Measurements from ENCODE around the gene FCGBP.
"Not testable (repeated sequence)": the region's sequence is repeated elsewhere in the genome, so short reads cannot be mapped to it uniquely, and the experiment has no call there.

FCGBP gene

GRCh38 chr19:39895096-39895495 is 39.3 kb downstream of the FCGBP start:
- not testable (repeated sequence) for H2BK15ac ChIP-seq (replicated peaks; ENCODE audit: low read depth); H3K4ac ChIP-seq (ENCODE audit: low read depth, low read length)

GRCh38 chr19:39894236-39894606 is 40.2 kb downstream of the FCGBP start:
- H3K18ac ChIP-seq (ENCODE audit: low read length); H3K27me3 ChIP-seq (ENCODE audit: insufficient read depth, low read length, poor library complexity); H2BK120ac ChIP-seq (ENCODE audit: low read depth, low read length); H4K5ac ChIP-seq (ENCODE audit: low read length); H3K56ac ChIP-seq (ENCODE audit: low read length); H3K27ac ChIP-seq (ENCODE audit: low read depth, low read length); H3K4me2 ChIP-seq (ENCODE audit: low read length); H3K23ac ChIP-seq (ENCODE audit: low read length); H4K8ac ChIP-seq (ENCODE audit: low read depth, low read length); H2BK15ac ChIP-seq (replicated peaks; ENCODE audit: low read depth); H3K36me3 ChIP-seq (ENCODE audit: control insufficient read depth, insufficient read depth, low read length); H2BK5ac ChIP-seq (ENCODE audit: low read length); H3K4ac ChIP-seq (ENCODE audit: low read depth, low read length); H3K79me2 ChIP-seq (ENCODE audit: control insufficient read depth, insufficient read depth, low read length); DNase-seq; H3K79me1 ChIP-seq (ENCODE audit: low read length); H3K9ac ChIP-seq (ENCODE audit: low read length); H3K4me1 ChIP-seq (ENCODE audit: control insufficient read depth, low read depth, low read length); H2AK5ac ChIP-seq (ENCODE audit: low read length); H3K4me3 ChIP-seq (ENCODE audit: low read length): not testable (repeated sequence)
- WGBS (ENCODE audit: extremely low coverage, insufficient coverage, low lambda C conversion rate), result no CpG with 5 or more reads among the region's 16 CpGs

More at GRCh38 chr19:39895096-39895495, 39.3 kb downstream of the FCGBP start:
- H3K23ac ChIP-seq (ENCODE audit: low read length); H3K27me3 ChIP-seq (ENCODE audit: insufficient read depth, low read length, poor library complexity); H3K79me1 ChIP-seq (ENCODE audit: low read length); DNase-seq; H3K9ac ChIP-seq (ENCODE audit: low read length); H3K4me3 ChIP-seq (ENCODE audit: low read length); H3K79me2 ChIP-seq (ENCODE audit: control insufficient read depth, insufficient read depth, low read length); H3K4me1 ChIP-seq (ENCODE audit: control insufficient read depth, low read depth, low read length); H3K36me3 ChIP-seq (ENCODE audit: control insufficient read depth, insufficient read depth, low read length); H3K4me2 ChIP-seq (ENCODE audit: low read length); H3K18ac ChIP-seq (ENCODE audit: low read length); H4K5ac ChIP-seq (ENCODE audit: low read length); H2BK120ac ChIP-seq (ENCODE audit: low read depth, low read length); H2AK5ac ChIP-seq (ENCODE audit: low read length); H2BK5ac ChIP-seq (ENCODE audit: low read length); H4K8ac ChIP-seq (ENCODE audit: low read depth, low read length); H3K56ac ChIP-seq (ENCODE audit: low read length); H3K27ac ChIP-seq (ENCODE audit: low read depth, low read length): not testable (repeated sequence)
- WGBS (ENCODE audit: extremely low coverage, insufficient coverage, low lambda C conversion rate), result no CpG with 5 or more reads among the region's 11 CpGs

- not testable (repeated sequence) for H3K79me2 ChIP-seq (ENCODE audit: control insufficient read depth, insufficient read depth, low read length); H2AK5ac ChIP-seq (ENCODE audit: low read length); H3K36me3 ChIP-seq (ENCODE audit: control insufficient read depth, insufficient read depth, low read length); H3K9ac ChIP-seq (ENCODE audit: low read length); H2BK15ac ChIP-seq (replicated peaks; ENCODE audit: low read depth); H3K4me1 ChIP-seq (ENCODE audit: control insufficient read depth, low read depth, low read length); DNase-seq; H3K4ac ChIP-seq (ENCODE audit: low read depth, low read length); H3K27ac ChIP-seq (ENCODE audit: low read depth, low read length); H4K8ac ChIP-seq (ENCODE audit: low read depth, low read length); H3K4me2 ChIP-seq (ENCODE audit: low read length); H2BK120ac ChIP-seq (ENCODE audit: low read depth, low read length); H2BK5ac ChIP-seq (ENCODE audit: low read length); H3K18ac ChIP-seq (ENCODE audit: low read length); H3K79me1 ChIP-seq (ENCODE audit: low read length); H3K56ac ChIP-seq (ENCODE audit: low read length); H3K27me3 ChIP-seq (ENCODE audit: insufficient read depth, low read length, poor library complexity); H4K5ac ChIP-seq (ENCODE audit: low read length); H3K23ac ChIP-seq (ENCODE audit: low read length); H3K4me3 ChIP-seq (ENCODE audit: low read length)
- no CpG with 5 or more reads among the region's 29 CpGs for WGBS (ENCODE audit: extremely low coverage, insufficient coverage, low lambda C conversion rate)
Measured at GRCh38 chr19:39893366-39894235, 40.8 kb downstream of the FCGBP start.

GRCh38 chr19:39892506-39892902 is 41.9 kb downstream of the FCGBP start:
- WGBS (ENCODE audit: extremely low coverage, insufficient coverage, low lambda C conversion rate), result no CpG with 5 or more reads among the region's 5 CpGs

GRCh38 chr19:39891660-39892505 is 42.6 kb downstream of the FCGBP start:
- not testable (repeated sequence) for H3K56ac ChIP-seq (ENCODE audit: low read length); H2BK120ac ChIP-seq (ENCODE audit: low read depth, low read length); H3K79me1 ChIP-seq (ENCODE audit: low read length); DNase-seq; H3K18ac ChIP-seq (ENCODE audit: low read length); H3K9ac ChIP-seq (ENCODE audit: low read length); H3K23ac ChIP-seq (ENCODE audit: low read length); H2AK5ac ChIP-seq (ENCODE audit: low read length); H3K36me3 ChIP-seq (ENCODE audit: control insufficient read depth, insufficient read depth, low read length); H2BK5ac ChIP-seq (ENCODE audit: low read length); H3K4ac ChIP-seq (ENCODE audit: low read depth, low read length); H3K79me2 ChIP-seq (ENCODE audit: control insufficient read depth, insufficient read depth, low read length); H4K8ac ChIP-seq (ENCODE audit: low read depth, low read length); H3K4me3 ChIP-seq (ENCODE audit: low read length); H3K27me3 ChIP-seq (ENCODE audit: insufficient read depth, low read length, poor library complexity); H2BK15ac ChIP-seq (replicated peaks; ENCODE audit: low read depth); H3K4me1 ChIP-seq (ENCODE audit: control insufficient read depth, low read depth, low read length); H3K4me2 ChIP-seq (ENCODE audit: low read length); H3K27ac ChIP-seq (ENCODE audit: low read depth, low read length); H4K5ac ChIP-seq (ENCODE audit: low read length)
- WGBS (ENCODE audit: extremely low coverage, insufficient coverage, low lambda C conversion rate), result no CpG with 5 or more reads among the region's 64 CpGs

More at GRCh38 chr19:39892506-39892902, 41.9 kb downstream of the FCGBP start:
- not testable (repeated sequence) for H3K79me2 ChIP-seq (ENCODE audit: control insufficient read depth, insufficient read depth, low read length); H3K4ac ChIP-seq (ENCODE audit: low read depth, low read length); H3K27me3 ChIP-seq (ENCODE audit: insufficient read depth, low read length, poor library complexity); H2BK5ac ChIP-seq (ENCODE audit: low read length); H3K9ac ChIP-seq (ENCODE audit: low read length); H3K4me1 ChIP-seq (ENCODE audit: control insufficient read depth, low read depth, low read length); H3K27ac ChIP-seq (ENCODE audit: low read depth, low read length); H2BK15ac ChIP-seq (replicated peaks; ENCODE audit: low read depth); H4K5ac ChIP-seq (ENCODE audit: low read length); H3K4me3 ChIP-seq (ENCODE audit: low read length); DNase-seq; H2BK120ac ChIP-seq (ENCODE audit: low read depth, low read length); H3K79me1 ChIP-seq (ENCODE audit: low read length); H3K36me3 ChIP-seq (ENCODE audit: control insufficient read depth, insufficient read depth, low read length); H3K4me2 ChIP-seq (ENCODE audit: low read length); H3K18ac ChIP-seq (ENCODE audit: low read length); H4K8ac ChIP-seq (ENCODE audit: low read depth, low read length); H2AK5ac ChIP-seq (ENCODE audit: low read length); H3K23ac ChIP-seq (ENCODE audit: low read length); H3K56ac ChIP-seq (ENCODE audit: low read length)

Data from mesendoderm (in vitro differentiated cells).